Activated T-helper 9 cell treated with anti-CD3 and anti-CD28 coated beads, Interleukin-2, amount 50 U/mL, for 16 hours (primary cell): ENCODE results near the gene PLIN3.
"Not testable (repeated sequence)": the region's sequence is repeated elsewhere in the genome, so short reads cannot be mapped to it uniquely, and the experiment has no call there.

Experiments used
- DNase-seq: peaks from one replicate; pipeline ENCODE4 v3.0.0-alpha.2; 2020; ENCODE audit warnings: low read depth

PLIN3 gene

DNA sequence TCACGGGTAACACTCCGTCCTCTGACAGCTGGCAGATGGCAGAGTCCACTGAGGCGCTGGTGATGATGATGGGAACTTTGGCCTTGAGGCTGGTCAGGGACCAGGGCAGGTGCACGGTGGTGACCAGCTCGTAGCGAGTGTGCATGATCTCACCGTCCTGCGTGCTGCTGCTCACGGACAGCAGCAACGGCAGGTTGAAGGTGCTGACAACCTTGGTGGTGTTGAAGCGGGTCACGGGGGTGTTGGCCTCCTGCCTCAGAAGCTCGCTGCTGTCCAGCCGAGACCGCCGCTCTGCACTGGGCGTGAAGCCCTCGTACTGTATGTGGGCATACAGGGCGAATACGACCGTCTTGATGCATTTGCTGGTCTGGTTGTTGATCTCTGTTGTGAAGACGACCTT lies 23.6 kb upstream of the PLIN3 start:
- DNase-seq = no peak

GRCh38 chr19:4889034-4889815 lies 21.8 kb upstream of the PLIN3 start:
- DNase-seq = no peak

GRCh38 chr19:4887803-4888202 lies 20.3 kb upstream of the PLIN3 start:
- DNase-seq = not testable (repeated sequence)

DNA sequence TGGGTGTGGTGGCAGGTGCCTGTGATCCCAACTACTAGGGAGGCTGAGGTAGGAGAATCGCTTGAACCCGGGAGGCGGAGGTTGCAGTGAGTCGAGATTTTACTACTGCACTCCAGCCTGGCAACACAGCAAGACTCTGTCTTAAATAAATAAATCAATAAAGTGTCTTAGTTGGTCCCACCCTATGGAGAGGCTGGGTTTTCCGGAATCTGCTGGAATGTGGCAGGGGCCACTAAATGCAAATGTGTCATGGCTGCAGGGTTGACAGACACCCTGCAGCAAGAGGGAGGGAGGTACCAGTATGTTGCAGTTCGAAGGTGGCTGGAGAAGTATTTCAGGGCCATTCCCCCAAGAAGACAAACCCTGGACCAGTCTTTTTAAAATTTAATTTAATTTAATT lies 17.5 kb upstream of the PLIN3 start:
- not testable (repeated sequence) for DNase-seq

DNA sequence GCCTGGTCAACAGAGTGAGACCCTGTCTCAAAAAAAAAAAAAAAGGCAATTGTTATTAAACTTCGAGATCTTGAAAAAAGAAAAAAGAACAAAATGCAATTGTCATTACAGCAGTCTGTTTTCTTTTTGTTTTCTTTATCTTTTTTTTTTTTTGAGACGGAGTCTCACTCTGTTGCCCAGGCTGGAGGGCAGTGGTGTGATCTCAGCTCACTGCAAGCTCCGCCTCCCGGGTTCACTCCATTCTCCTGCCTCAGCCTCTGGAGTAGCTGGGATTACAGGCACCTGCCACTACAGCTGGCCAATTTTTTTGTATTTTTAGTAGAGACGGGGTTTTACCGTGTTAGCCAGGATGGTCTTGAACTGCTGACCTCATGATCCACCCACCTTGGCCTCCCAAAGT lies 15.4 kb upstream of the PLIN3 start:
- DNase-seq = not testable (repeated sequence)

GRCh38 chr19:4879041-4879440 lies 11.6 kb upstream of the PLIN3 start:
- DNase-seq = no peak

- DNase-seq = no peak
Measured at GRCh38 chr19:4878491-4878968, 11.1 kb upstream of the PLIN3 start.

- no peak for DNase-seq
Measured at GRCh38 chr19:4877753-4878490, 10.5 kb upstream of the PLIN3 start.

DNA sequence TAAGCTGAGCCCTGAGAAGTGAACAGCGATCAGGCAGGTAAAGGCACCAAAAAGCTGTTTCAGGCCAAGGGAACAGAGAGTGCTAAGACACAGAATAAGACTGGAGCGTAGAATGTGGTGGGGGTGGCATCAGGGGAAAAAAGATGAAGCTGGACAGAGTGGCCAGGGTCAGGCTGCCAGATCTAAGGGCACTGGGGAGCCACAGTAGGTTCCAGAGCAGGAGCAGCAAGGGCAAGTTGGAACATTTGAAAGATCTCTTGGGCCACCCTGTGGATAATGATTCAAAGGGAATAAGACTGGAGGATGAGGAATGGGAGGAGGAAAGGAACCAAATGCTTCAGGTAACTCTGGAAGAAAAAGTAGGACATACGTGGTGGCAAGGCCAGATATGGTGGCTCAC lies 6.5 kb upstream of the PLIN3 start:
- DNase-seq = no peak

- DNase-seq = no peak
Measured at GRCh38 chr19:4871711-4872110, 4.2 kb upstream of the PLIN3 start.

GRCh38 chr19:4870025-4870700 lies 2.7 kb upstream of the PLIN3 start:
- no peak for DNase-seq

- no peak for DNase-seq
Measured at GRCh38 chr19:4868286-4868834, 893 bp upstream of the PLIN3 start.

GRCh38 chr19:4866595-4867424 lies 657 bp downstream of the PLIN3 start:
- DNase-seq = peak; percentile 15

GRCh38 chr19:4861147-4861546 lies 6.3 kb downstream of the PLIN3 start:
- no peak for DNase-seq

DNA sequence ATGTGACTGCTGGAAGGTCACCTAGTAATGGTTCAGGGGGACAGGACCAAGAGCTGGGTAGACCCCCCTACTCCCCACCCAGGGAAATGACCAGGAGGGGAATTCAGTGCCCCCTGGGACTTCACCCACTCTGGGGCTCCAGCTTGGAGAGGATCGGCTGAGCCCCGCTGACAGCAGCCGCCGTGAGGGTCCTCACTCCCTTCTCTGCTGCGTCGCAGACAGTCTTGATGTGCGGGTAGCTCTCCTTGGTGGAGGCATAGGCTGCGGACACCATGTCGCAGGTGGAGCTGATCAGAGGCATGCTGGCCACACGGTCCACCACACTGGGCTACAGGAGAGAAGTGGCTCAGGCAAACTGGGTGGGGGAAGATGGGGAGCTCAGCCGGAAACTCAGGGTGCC lies 7.8 kb downstream of the PLIN3 start:
- DNase-seq = no peak

GRCh38 chr19:4856468-4856867 lies 11.0 kb downstream of the PLIN3 start:
- DNase-seq = not testable (repeated sequence)

GRCh38 chr19:4853506-4853905 lies 14.0 kb downstream of the PLIN3 start:
- not testable (repeated sequence) for DNase-seq

DNA sequence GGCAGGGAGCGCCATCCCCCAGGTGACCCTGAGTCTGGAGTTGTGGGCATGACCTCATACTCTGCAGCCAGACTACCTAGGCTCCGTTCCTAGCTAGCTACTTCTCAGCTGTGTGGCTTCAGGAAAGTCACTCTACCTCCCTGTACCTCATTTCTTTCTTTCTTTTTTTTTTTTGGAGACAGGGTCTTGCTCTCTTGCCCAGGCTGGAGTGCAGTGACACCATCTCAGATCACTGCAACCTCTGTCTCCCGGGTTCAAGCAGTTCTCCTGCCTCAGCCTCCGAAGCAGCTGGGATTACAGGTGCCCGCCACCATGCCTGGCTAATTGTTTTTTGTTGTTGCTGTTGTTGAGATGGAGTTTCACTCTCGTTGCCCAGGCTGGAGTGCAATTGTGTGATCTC lies 15.0 kb downstream of the PLIN3 start:
- no peak for DNase-seq

DNA sequence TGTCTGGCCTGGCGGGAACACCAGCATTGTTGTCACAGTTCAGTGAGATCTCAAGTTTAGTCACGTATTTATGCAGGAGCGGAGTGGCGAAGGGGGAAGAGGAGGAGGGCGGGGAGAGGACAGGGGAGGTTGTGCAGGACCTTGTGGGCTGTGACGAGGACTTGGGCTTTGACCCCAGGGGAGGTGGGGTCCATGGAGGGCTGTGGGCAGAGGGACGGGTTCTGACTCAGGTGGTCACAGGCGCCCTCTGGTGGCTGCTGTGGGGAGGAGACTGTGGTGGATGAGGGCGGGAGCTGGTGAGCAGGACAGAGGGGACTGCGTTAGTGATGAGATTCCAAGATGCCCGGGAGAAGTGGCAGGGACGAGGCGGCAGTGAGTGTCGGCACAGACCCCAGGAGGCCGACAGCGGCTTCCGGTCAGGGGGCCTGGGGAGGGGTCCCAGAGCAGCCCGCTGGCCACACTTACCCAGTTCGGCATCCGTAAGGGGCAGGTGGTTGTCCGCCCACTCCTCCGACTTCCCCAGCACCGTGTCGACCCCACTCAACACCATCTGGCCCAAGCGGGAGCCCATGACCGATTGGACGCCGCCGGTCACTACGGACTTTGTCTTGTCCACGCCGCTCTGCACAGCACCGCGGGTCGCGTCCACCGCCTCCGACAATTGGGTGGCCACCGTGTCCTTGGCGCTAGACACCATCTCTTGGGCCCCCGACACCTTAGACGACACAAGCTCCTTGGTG lies 15.7 kb downstream of the PLIN3 start:
- peak; percentile 70 for DNase-seq

GRCh38 chr19:4849019-4849418 lies 18.4 kb downstream of the PLIN3 start:
- DNase-seq = no peak
